Activated T-cell treated with anti-CD3 and anti-CD28 coated beads for 48 hours (primary cell): ENCODE data around the gene PKLR.
"Not testable (repeated sequence)": the region's sequence is repeated elsewhere in the genome, so short reads cannot be mapped to it uniquely, and the experiment has no call there.

Experiments used
- DNase-seq: peaks from one replicate; pipeline ENCODE4 v3.0.0-alpha.2; 2020; ENCODE audit warnings: low read depth

The PKLR gene

DNA sequence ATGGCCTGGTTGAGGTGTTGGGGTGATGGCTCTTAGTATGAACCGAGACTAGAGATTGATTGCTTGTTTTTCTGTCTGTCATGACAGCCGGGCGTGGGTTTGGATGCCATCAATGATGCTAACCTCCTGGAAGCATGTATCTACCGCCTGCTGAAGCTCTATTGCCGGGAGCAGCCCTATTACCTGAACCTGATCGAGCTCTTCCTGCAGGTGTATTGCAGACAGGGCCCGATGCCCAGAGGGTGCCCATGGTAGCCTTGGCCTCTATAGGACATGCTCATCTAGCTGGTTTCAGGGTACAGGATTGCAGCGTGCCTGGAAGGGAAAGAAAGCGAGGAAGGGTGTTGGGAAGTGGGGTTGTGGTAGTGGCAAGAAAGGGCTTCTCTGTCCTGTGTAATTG lies 16.8 kb upstream of the PKLR start:
- no peak for DNase-seq

DNA sequence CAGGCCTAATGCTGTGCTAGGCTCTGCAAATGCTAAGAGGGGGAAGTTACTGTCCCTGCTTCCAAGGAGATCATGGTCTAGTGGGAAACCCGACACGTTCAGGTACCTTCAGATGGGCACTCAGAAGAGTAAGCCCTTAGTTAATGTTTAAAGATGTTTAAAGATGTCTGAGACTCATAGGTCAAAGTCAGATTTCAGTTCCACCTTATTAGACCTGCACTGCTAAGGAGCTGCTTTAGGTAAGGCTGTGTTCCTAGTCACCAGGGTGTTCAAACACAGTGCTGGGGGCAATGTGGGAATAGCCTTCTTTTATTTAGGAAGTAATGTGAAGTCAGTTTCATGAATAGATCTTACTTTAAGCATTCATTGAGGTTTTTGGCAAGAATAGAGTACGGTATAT lies 15.7 kb upstream of the PKLR start:
- DNase-seq, result no peak

DNA sequence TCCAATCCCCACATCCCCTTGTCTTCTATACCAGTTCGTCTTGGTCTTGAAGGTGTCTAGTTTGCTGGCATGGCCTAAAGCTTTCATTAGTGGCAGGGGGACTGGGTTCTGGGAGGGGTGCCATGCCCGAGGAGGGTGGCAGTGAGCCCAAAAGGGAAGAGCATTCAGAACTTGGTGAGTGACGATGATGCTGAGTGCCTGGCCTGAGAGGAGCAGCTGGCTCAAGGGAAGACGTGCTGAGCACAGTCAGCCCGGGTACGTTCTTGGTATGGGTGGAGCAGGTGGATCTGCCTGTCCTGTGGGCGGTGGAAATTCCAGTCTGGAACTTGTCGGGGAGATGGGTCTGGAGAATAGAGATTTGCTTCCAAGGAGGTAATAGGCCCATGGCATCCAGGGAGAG lies 12.0 kb upstream of the PKLR start:
- no peak for DNase-seq

DNA sequence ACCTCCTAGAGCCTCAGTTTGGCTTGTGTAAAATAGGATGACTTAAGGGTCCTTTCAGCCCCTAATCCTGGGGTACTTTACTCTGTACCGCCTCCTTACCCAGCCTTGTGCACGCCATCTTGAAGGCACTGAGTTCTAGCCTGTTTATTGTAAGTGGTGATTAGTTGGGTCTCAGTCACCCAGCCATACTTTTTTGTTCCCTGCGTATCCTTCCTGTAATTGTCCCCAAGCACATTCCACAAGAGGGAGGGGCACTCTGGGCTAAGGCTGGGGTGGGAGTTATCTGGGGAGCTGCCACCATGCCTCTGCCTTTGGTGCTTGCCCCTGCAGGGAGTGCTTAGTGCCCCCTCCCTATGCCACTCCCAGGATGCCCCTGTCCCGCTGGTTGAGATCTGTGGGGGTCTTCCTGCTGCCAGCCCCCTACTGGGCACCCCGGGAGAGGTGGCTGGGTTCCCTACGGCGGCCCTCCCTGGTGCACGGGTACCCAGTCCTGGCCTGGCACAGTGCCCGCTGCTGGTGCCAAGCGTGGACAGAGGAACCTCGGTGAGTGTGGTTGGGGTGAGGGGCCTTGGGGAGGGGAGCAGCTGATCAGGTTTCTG lies 8.3 kb upstream of the PKLR start:
- DNase-seq, result no peak

DNA sequence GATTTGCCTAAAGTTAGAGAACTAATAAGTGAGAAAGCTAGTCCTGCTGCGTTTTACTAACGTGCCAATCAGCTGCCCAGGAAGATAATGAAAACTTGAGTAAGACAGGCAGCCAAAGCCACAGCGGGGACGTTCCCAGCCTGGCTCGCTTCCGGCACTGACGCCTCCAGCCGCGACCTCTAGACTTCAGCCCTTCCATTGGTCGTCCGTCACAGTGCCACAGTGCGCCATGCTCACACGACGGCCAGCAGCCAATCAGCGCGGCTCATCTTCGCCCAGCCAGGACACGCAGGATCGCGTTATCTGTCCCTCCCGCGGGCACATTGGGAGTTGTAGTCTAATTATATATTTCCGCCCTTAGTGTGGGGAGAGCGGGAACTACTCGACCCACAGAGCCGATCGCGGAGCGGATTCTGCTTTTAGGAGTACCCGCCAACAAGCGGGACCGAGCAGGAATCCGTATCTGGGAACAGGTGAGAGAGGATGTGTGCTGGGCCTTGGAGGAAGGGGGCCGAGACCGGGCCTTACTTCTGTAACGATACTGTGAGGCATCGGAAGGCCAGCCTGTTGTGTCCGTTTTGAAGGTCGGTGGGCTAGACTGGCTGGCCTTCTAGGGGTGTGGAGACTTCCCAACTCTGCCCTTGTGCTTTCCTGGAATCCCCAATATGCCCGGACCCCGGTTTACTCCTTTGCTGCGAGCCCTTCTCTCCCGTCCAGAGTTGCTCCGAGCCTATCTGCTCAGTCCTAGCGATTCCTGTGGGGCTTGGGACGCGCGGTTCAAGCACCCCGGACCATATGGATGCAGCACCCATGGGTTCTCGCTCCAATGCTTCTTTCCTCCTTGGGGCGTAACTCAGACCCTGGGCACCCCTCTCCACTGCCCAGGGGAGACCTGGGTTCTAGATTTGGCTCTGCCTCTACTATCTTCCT lies 7.5 kb upstream of the PKLR start, which contains the start of gene FDPS:
Gene FDPS (plus strand): TSS at position 374 of the 930 bp plus-strand sequence. CDS start 924 bp downstream, outside the sequence.
- DNase-seq, result peak; percentile 96

DNA sequence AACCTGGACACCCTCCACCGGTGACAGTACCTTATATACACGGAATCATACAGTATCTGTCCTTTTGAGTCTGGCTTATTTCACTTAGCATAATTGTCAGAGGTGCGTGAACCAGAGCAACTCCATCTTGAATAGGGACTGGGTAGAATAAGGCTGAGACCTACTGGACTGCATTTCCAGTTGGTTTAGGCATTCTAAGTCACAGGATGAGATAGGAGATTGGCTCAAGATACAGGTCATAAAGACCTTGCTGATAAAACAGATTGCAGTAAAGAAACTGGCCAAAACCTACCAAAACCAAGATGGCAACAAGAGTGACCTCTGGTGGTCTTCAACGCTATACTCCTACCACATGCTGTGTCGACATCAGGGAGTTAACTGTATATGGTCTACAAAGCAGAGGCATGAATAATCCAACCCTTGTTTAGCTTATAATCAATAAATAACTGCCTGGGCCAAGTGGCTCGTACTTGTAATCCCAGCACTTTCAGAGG lies 6.1 kb upstream of the PKLR start:
- no peak for DNase-seq

DNA sequence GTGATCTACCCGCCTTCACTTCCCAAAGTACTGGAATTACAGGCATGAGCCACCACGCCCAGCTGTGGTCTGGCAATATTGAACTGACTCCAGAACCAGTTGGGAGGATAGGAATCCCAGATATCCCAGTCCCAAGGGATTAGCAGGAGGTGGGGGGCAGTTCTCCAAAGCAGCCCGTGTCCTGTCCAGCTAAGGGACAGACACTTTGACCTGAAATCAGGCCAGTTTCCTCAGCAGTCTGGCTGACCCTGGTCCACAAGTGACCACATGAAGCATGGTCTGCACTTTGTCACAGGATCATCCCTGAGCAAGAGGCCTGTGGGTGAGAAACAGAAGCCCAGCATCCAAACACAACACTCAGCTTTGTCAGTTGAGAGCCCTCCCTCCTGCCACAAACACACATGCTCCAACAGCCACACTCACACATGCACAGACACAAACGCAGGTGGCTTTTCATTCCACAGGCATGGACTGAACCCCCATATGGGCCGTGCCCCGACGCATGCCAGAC lies 4.7 kb upstream of the PKLR start:
- DNase-seq, result no peak

DNA sequence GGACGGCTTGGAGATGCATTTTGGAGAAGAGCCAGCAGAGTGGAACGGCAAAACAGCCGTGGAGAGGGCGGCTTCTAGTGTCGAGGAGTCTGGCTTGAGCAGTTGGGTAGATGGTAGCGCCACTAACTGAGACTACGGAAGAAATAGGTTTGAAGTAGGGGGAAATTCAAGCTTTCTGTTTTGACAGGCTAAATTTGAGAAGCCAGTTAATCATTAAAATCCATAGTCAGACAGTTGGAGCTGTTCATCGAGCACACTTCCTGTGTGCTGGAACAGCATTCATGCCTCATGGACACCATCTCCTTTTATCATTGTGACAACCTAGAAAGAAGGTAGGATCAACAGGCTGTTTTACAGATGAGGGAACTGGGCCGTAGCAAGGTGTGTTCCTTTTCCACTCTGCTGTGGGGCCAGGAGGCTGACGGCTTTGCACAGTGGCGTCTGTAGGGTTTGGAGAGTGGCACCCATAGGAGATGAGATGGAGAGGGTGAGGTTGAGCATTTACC lies 3.4 kb upstream of the PKLR start:
- no peak for DNase-seq

DNA sequence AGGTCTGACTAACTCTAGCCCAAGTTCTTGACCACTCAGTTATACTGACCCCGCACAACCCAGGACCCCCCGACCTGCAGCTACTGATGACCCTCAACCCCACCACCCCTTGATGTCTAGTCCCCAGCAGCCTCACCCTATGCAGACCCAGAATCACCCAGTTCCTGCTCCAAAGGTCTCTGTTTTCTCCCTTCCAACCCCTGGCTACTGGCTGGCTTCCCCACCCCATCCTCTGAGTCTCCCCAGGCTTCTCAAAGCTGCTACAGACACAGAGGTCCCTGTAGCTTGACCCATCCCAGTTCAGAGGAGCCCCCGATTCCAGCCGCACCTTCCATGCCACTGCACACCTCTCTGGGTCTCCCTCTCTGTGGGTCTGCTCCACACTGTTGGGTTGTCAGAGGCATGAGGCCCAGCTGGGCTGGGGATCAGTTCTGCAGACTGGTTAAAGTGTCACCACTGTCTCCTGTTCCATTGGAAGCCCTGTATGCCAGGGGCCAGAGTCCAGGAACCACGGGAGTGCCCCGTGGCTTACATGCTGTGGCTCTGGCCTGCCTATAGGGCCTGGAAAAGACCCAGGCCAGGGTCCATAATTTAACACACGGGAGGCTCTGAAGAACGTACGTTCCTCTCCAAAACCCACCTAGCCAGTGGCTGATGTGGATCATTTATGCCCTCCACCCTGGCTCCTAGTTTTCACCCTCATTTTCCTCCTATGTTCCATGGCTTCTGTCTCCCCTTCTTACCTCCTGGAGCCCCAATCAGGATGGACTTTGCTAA lies 497 bp downstream of the PKLR start:
- DNase-seq, result no peak

DNA sequence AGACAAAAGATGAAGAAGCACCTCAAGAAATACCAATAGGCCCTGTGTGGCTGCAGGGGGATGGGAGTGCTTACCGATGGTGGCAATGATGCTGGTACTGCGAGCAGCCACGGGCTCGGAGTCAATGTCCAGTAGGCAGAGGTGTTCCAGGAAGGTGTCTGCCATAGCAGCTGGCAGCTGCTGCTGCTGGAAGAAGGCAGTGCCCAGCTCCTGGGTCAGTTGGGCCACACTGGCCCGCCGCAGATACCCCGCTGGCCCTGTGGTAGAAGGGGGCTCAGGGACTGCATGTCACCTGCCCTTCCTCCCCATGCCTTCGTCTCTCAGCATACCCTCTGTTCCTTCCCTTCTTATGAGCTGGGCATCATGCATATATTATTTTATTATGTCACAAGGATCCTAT lies 1.2 kb downstream of the PKLR start:
- no peak for DNase-seq

DNA sequence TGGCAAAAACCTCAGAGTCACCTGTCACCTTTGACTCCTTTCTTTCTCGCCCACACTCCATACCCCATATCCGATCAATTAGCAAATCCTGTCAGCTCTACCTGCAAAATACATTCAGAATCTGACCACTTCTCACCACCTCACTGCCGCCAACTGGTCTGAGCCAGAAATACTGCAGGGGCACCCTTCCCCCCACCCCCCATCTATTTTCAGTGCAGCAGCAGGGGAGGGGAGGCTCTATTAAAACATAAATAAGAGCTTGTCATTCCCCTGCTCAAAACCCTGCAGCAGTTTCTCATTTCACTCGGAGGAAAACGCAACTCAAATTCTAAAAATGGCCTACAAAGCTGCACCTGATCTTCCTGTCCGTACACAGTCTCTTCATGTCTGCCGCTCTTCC lies 3.9 kb downstream of the PKLR start:
- no peak for DNase-seq

DNA sequence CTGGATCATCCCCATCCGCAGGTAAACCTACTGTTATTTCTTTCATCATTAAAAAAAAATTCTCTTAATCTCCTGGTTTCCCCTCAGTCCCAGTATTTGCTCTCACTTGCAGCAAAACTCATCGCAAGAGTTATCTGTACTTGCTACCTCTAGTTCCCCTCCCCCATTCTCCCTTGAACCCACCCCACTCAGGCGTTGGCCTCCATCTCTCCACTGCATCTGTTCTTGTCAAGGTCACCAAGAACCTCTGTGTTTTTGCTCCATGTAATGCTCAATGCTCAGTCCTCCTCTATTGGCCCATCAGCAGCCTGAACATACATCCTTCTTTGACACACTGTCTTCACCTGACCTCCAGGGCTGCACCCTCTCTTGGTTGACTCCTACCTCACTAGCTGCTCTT lies 4.6 kb downstream of the PKLR start:
- no peak for DNase-seq

DNA sequence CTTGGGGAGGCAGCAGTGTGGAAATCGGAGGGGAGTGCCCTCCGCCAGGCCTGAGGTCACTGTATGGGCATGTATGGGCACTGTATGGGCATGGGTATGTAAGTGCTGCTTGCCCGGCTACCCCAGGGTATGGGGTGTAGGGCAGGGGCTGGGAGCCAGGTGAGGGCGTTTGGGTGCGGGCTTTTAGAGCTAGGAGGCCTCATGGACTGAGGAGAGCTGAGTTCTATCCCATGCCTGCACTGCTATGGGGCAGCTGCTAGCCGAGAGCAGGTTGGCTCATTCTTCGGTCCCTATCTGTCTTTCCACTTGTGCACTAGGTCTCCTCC lies 5.3 kb downstream of the PKLR start:
- DNase-seq, result no peak

DNA sequence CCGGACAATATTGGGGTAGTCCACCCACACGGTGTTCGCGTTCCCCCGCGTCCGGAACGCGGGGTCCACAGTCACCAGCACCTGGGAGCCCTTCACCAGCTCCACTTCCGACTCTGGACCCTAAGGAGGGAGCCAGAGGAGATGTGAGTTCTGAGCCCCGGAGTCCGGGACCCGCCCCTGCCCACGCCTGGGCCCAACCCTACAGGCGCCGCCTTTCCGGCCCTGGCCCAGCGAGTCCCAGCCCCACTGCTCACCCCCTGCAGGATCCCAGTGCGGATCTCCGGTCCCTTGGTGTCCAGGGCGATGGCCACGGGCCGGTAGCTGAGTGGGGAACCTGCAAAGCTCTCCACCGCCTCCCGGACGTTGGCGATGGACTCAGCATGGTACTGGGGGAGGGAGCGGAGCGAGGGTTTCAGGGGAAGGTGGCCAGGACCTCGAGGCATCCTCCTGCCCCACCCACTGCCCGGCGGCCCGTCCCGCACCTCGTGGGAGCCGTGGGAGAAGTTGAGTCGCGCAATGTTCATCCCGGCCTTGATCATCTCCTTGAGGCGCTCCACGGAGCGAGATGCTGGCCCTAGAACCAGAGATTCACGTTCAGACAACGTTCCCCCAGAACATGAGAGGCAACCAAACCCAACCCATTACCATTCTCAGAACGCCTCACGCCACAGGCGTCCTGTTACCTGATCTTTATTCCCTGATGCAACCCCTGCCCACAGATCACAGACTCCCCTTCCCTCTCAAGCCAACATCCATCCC lies 5.9 kb downstream of the PKLR start:
- no peak for DNase-seq

DNA sequence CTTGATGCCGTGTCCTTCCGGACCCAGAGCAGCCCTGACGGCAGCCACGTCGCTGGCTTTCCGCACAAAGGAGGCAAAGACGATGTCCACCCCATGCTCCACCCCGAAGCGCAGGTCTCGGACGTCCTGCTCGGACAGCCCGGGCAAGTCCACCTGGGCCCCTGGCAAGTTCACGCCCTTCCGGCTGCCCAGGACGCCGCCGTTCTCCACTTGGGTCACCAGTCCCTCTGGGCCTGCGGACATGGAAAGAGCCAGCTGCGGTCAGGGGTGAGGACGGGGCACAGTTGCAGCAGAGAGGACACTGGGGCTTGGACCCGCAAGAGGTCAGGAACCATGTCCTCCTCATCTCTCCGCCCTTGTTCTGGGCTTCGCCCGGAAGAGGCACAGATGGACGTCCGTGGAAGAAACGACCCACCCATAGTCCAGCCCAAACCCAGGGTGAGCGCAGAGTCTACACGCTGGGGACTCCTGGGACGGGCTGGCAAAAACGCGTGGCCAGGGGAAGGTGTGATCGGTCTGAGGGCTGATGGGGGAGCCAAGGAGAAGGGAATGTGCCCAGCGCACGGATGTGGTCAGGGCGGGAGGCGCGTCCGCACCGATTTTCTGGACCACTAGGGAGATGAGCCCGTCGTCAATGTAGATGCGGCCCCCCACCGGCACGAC lies 6.6 kb downstream of the PKLR start:
- DNase-seq, result no peak

DNA sequence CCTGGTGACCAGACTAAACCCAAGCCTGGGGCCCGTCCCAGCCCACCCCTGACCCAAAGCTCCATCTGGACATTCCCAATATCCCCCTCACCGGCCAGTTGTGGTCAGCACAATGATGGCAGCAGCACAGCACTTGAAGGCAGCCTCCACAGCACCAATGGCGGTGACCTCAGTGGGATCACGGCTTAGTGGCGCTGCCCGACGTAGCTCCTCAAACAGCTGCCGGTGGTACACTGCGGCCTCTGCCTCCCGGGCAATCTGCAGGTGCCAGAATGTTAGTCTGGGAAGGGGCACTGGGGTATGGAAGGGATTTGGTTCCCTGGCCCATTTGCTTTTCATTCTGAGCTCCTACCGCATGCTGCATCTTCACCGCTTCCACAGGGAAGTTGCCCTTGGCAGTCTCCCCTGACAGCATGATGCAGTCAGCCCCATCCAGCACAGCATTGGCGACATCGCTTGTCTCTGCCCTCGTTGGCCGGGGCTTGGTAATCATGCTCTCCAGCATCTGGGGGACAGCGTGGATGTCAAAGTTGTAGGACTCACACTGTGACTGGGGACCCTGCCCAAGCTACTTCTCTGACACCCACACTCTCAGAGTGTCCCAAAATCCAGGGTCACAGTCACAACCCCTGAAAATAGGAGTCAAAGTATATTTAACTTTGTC lies 8.0 kb downstream of the PKLR start:
- DNase-seq, result no peak

DNA sequence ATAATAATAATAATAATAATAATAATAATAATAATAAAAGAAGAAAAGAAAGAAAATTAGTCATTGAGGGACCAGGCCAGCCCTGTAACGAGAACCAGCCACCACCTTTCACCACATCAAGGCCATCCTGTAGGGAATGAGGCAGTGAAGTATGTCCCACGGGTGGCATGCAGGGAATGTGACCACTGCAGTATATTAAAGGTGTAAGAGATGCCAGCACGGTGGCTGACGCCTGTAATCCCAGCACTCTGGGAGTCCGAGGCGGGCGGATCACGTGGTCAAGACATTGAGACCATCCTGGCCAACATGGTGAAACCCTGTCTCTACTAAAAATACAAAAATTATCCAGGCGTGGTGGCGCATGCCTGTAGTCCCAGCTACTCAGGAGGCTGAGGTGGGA lies 10.2 kb downstream of the PKLR start:
- DNase-seq, result not testable (repeated sequence)

DNA sequence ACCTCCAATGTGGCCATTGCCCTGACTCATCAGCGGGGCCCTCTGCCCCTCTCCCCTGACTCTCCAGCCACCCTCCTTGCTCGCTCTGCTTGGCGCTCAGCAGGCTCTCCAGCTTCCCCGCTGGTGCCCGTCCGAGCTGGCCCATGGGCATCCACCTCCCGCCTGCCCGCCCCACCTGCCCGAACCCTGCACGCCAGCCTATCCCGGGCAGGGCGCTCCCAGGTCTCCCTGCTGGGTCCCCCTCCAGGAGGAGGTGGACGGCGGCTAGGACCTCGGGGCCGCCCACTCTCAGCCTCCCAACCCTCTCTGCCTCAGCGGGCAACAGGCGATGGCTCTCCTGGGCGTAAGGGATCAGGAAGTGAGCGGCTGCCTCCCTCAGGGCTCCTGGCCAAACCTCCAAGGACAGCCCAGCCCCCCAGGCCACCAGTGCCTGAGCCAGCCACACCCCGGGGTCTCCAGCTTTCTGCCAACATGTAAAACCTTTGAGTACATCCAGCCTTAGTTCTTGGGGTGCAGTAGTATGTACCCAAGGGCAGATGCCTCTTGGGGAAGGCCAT lies 13.2 kb downstream of the PKLR start:
- DNase-seq, result no peak

DNA sequence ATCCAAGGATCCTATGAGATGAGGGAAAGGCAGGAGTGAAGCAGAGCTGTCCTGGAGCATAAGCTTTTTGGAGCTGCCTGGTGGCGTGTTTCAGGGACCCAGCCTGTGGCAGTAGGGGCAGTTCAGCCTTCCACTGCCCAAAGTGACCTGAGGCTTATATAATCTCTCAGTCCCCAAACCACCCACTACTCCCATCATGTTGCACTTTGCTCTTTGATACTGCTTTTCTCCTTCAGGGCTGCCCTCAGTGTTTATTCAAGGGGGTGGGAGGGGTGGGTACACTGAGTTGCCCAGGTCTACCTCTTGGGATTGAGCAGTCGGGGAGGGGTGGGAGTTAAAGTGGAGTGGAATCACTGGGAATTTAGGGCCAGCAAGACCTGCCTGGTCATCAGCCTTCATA lies 14.7 kb downstream of the PKLR start:
- no peak for DNase-seq

DNA sequence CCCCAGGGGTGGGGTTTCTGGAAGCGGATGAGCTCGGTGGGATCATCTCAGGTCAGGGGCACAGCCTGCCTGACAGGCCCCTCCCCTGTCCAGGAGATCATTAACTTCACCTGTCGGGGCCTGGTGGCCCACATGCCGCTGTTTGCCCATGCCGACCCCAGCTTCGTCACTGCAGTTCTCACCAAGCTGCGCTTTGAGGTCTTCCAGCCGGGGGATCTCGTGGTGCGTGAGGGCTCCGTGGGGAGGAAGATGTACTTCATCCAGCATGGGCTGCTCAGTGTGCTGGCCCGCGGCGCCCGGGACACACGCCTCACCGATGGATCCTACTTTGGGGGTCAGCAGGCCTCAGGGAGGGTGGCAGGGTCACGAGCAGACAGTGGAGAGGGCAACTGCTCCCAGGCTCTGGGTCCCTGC lies 15.6 kb downstream of the PKLR start:
- DNase-seq, result no peak
